Esophagus squamous epithelium (tissue), 5 donors: Measurements from ENCODE around the gene MAP1B. TPM values are rescaled to one million over a fixed set of nuclear protein-coding genes. Genes with fewer than 3 reads are reported as not detected.

ENCODE experiments used
- DNase-seq: peaks from one replicate; lab custom pipeline; 2025; lab: John Stamatoyannopoulos, UW
- H3K27ac ChIP-seq, 4 donors: fragments of 200-600 bp; sonication (generic); one replicate each; pipeline ENCODE4 v1.5.1; 2016 to 2019; ENCODE audit warnings: mild to moderate bottlenecking in 1 of 4
- H3K27me3 ChIP-seq, 4 donors: fragments of 200-600 bp; sonication (generic); 1 replicate in 3 of 4; 2 replicates in 1 of 4; pipeline versions ENCODE4 v1.5.1 to v1.6.0; 2017 to 2021; ENCODE audit warnings: antibody characterized with exemption in 1 of 4
- H3K36me3 ChIP-seq, 3 donors: fragments of 200-600 bp; sonication (generic); one replicate each; pipeline ENCODE4 v1.5.1; 2016 to 2019
- H3K4me1 ChIP-seq, 3 donors: fragments of 200-600 bp; sonication (generic); one replicate each; pipeline ENCODE4 v1.5.1; 2017 to 2019
- H3K4me3 ChIP-seq, 4 donors: fragments of 200-600 bp; sonication (generic); 1 replicate in 3 of 4; 2 replicates in 1 of 4; pipeline ENCODE4 v1.5.1; 2016 to 2019; ENCODE audit warnings: mild to moderate bottlenecking in 2 of 4, moderate library complexity in 1 of 4
- H3K9me3 ChIP-seq, 3 donors: fragments of 200-600 bp; sonication (generic); one replicate each; pipeline ENCODE4 v1.5.1; 2016 to 2019
- POLR2A ChIP-seq, 4 donors: fragments of 450-650 bp; IDR thresholded peaks; one replicate each; pipeline ENCODE4 v1.6.1; 2017; ENCODE audit warnings: antibody characterized with exemption in 4 of 4, mild to moderate bottlenecking in 4 of 4, moderate library complexity in 3 of 4
- WGBS, 2 donors: methylation state at CpG; one replicate each; pipeline ENCODE4 v1.1.5; 2018; 5-methylcytosine and 5-hydroxymethylcytosine counted together
- intact Hi-C: fragments of 100-400 bp; cut with DNase I; formaldehyde crosslinking; loops from one replicate; pipeline ENCODE4 v1.15.0; 2022
- total RNA-seq, 4 donors: library from RNA; depleted of rRNA; stranded (reverse); fragments of >200 nt; gene quantifications; one replicate each; pipeline ENCODE4 v1.1.0, GENCODE V29; 2016
- TF ChIP-seq, protein P1 (sequence below), 6 experiments: fragments of 450-650 bp in 4 of 6; fragments of 200-600 bp in 2 of 6; sonication (generic) in 2 of 6; IDR thresholded peaks; one replicate each; pipeline ENCODE4 v1.5.1; 2016 to 2019; ENCODE audit warnings: antibody characterized with exemption in 6 of 6, mild to moderate bottlenecking in 4 of 6, moderate library complexity in 4 of 6
- donor health status: DM: yes; HTN: yes; CAD: no.

MAP1B gene
- total RNA-seq, 4 donors from 2014 or later, result 8.2 to 180 (median 29.6) TPM

DNA sequence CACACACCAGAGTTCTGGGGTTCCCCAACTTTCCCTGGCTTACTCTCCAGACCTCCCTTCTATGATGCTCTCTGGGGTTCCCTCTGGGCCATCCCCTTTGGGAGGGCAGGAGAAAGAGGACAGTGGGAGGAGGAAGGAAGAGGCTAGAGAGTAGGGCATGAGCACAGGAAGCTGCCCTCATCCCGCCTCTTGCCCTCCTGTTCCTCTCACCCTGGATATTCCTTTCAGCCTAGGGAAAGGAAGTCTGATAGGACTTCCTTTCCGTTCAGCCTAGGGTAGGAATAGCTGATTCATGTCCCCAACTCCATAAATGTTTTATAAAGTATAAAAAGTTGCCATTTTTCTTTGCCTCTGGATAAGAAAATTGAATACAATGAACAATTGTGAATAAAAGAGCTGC lies 7.4 kb downstream of the MAP1B start:
- Histone ChIP-seq H3K4me1 (peaks cover 0 to 17% (median 0%) of the 10 kb centered on the region in 3 donors), H3K9me3 (peaks cover 0 to 4% (median 0%) of the 10 kb centered on the region in 3 donors), H3K4me3 (no peak overlapping the region), H3K27me3 (peaks cover 0 to 63% (median 0%) of the 10 kb centered on the region in 4 donors), H3K27ac (no peak overlapping the region), H3K36me3 (peaks cover 0 to 11% (median 0%) of the 10 kb centered on the region in 3 donors)
- intact Hi-C loops, result no loop called here
- 83 to 85% methylated on average over 2 of the region's 2 CpGs for WGBS, 2 donors
- TF ChIP-seq, protein P1, sequence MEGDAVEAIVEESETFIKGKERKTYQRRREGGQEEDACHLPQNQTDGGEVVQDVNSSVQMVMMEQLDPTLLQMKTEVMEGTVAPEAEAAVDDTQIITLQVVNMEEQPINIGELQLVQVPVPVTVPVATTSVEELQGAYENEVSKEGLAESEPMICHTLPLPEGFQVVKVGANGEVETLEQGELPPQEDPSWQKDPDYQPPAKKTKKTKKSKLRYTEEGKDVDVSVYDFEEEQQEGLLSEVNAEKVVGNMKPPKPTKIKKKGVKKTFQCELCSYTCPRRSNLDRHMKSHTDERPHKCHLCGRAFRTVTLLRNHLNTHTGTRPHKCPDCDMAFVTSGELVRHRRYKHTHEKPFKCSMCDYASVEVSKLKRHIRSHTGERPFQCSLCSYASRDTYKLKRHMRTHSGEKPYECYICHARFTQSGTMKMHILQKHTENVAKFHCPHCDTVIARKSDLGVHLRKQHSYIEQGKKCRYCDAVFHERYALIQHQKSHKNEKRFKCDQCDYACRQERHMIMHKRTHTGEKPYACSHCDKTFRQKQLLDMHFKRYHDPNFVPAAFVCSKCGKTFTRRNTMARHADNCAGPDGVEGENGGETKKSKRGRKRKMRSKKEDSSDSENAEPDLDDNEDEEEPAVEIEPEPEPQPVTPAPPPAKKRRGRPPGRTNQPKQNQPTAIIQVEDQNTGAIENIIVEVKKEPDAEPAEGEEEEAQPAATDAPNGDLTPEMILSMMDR (IDR thresholded peaks at IDR 0.05), result no peak
- no peak for TF ChIP-seq POLR2A (IDR thresholded peaks at IDR 0.05)
- no peak for DNase-seq

DNA sequence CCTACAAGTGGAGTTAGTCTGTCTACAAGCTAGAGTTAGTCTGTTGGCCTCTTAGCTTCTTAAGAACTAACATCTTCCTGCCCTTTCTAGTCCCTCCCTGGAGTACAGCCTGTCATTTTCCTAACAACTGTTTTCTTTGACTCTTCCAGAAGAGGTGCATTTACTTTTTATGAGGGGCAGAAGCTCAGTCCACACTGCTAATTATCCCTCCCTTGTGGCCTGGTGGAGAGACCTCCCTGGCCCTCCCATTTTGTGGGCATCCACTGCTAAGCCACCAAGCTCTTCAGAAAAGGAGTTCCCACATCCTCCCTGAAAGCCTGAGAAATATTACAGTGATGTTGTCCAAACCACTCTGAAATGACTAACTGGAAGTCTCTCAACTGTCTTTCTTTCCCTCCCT lies 8.0 kb downstream of the MAP1B start:
- no peak for DNase-seq
- TF ChIP-seq, protein P1 (IDR thresholded peaks at IDR 0.05), result no peak
- no peak for TF ChIP-seq POLR2A (IDR thresholded peaks at IDR 0.05)
- H3K27ac ChIP-seq, result no peak overlapping the region
- H3K9me3 ChIP-seq, result peaks cover 0 to 4% (median 0%) of the 10 kb centered on the region in 3 donors
- H3K27me3 ChIP-seq, result peaks cover 0 to 62% (median 0%) of the 10 kb centered on the region in 4 donors
- H3K4me1 ChIP-seq, result peaks cover 0 to 14% (median 0%) of the 10 kb centered on the region in 3 donors
- no peak overlapping the region for H3K4me3 ChIP-seq
- peaks cover 0 to 11% (median 0%) of the 10 kb centered on the region in 3 donors for H3K36me3 ChIP-seq
- intact Hi-C loops, result no loop called here

DNA sequence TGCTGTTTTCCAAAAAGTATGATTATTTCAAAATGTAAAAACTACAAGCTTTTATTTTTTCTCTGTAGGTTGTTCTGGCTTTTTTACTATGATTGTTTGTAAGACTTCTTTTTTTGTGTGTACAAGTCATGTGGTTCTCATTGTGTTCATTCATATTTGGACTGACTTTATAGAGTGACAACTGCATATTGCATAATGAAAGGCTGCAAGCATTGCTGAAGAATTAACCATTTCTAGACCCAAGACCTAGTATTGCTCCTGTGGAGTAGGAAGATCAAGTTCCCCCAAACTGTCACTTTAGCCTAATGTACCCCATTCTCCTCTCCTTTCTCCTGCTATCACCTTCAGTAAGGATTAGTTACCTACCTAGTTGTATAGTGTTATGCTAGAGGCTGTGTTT lies 10.0 kb downstream of the MAP1B start:
- peaks cover 0 to 64% (median 0%) of the 10 kb centered on the region in 4 donors for H3K27me3 ChIP-seq
- no peak for TF ChIP-seq POLR2A (IDR thresholded peaks at IDR 0.05)
- TF ChIP-seq, protein P1 (IDR thresholded peaks at IDR 0.05), result no peak
- DNase-seq, result no peak
- intact Hi-C loops, result no loop called here
- peaks cover 0 to 4% (median 0%) of the 10 kb centered on the region in 3 donors for H3K9me3 ChIP-seq
- no peak overlapping the region for H3K4me3 ChIP-seq
- no peak overlapping the region for H3K27ac ChIP-seq
- H3K4me1 ChIP-seq, result peaks cover 0 to 19% (median 0%) of the 10 kb centered on the region in 3 donors
- H3K36me3 ChIP-seq, result peaks cover 0 to 11% (median 0%) of the 10 kb centered on the region in 3 donors

DNA sequence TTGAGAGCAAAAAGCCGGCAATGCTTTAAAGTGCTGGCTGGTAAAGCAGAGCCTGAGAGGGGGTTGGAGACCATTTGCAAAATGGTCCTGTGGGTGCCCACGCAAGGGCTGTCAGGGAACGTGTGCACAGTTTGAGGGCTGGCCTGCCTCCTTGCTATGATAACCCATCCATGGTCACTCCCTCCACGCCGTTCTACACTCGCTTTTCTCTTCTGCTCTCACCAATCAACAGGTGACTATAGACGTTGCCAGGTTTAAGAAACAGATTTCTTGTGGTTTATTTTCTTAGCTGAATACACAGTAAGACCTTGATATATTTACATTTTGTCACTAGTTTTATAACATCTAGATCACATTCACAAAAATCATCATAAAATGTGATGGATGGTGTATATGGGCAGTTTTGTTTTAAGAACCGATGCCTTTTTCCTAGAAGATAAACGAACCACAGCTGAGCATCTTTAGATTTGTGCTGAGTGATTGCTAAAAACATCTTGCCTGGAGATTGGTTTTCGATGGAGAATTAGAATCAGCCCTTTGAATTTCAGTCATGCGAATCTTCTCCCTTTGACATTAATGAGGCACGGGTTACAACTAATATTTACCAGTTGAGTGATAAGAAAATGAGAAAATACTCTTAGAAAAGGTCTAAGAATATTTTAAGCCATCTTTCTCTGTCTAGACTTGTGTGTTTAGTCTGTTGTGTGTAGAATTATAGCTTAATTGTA lies 13.9 kb downstream of the MAP1B start:
- WGBS, 2 donors, result 52 to 57% methylated on average over 10 to 12 of the region's 12 CpGs
- TF ChIP-seq POLR2A (IDR thresholded peaks at IDR 0.05), result no peak
- TF ChIP-seq, protein P1 (IDR thresholded peaks at IDR 0.05), result no peak

DNA sequence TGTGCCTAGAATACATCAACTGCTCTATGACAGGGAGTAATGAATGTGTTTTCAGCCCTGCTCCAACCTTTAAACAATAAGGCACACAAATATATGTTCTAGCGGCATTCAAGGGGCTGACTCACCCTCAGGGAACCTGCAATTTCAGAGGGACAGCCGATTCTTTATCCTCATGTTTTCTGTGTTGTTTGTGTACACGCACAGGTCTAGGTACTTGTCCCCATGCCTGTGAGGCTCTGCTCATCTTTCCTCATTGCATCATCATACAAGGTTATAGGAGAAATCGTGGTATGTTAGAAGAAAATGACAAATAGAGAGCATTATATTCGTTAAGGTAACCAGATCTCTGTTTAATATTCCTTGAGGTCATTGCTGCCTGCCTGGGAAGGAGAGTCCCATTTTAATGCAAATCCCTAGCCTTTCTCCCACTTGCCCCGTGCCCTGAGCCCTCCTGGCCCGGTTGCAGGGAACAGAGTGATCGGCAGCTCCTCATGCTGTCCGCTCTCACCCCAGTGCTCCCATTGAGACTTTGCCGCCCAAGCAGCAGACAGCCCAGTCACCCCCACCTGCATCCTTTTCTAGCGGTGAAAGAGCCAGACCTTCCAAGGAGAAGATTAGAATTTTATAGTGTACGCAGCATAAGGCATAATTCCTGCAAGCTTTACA lies 14.6 kb downstream of the MAP1B start:
- WGBS, 2 donors, result 54 to 63% methylated on average over 12 of the region's 12 CpGs

More for the DNA sequence above, 13.9 kb downstream of the MAP1B start:
- Histone ChIP-seq H3K4me1 (peaks cover 7 to 28% (median 7%) of the 10 kb centered on the region in 3 donors), H3K4me3 (no peak overlapping the region), H3K9me3 (peaks cover 0 to 4% (median 0%) of the 10 kb centered on the region in 3 donors), H3K27ac (no peak overlapping the region), H3K36me3 (peaks cover 0 to 11% (median 0%) of the 10 kb centered on the region in 3 donors), H3K27me3 (peaks cover 0 to 79% (median 0%) of the 10 kb centered on the region in 4 donors)
- intact Hi-C loops, result no loop called here
- no peak for DNase-seq

More for the DNA sequence above, 14.6 kb downstream of the MAP1B start:
- H3K4me1 ChIP-seq, result peaks cover 7 to 32% (median 9%) of the 10 kb centered on the region in 3 donors
- H3K4me3 ChIP-seq, result no peak overlapping the region
- no peak for TF ChIP-seq POLR2A (IDR thresholded peaks at IDR 0.05)
- TF ChIP-seq, protein P1 (IDR thresholded peaks at IDR 0.05), result no peak
- intact Hi-C loops, result no loop called here
- H3K27me3 ChIP-seq, result peaks cover 0 to 76% (median 0%) of the 10 kb centered on the region in 4 donors
- H3K9me3 ChIP-seq, result peaks cover 0 to 4% (median 0%) of the 10 kb centered on the region in 3 donors
- peaks cover 0 to 6% (median 0%) of the 10 kb centered on the region in 3 donors for H3K36me3 ChIP-seq
- no peak for DNase-seq
- H3K27ac ChIP-seq, result no peak overlapping the region
